ENCODE results near the gene LANCL2. TPM values are rescaled to one million over a fixed set of nuclear protein-coding genes. Genes with fewer than 3 reads are reported as not detected.
A peak's percentile ranks its signal among the peaks of the same experiment; 100 is the strongest.

Gene LANCL2
- total RNA-seq, 1 donor from 2014 or later: 29.2 TPM

- H3K4me3 ChIP-seq (ENCODE audit: low read depth, low read length): no peak overlapping the region
- no peak for TF ChIP-seq CTCF (conservative IDR thresholded peaks at IDR 0.05; ENCODE audit: low read depth, low read length)
- DNase-seq (ENCODE audit: low read depth): no peak
These were observed 2.2 kb upstream of the LANCL2 start for GRCh38 chr7:55362927-55363326.

- TF ChIP-seq CTCF (conservative IDR thresholded peaks at IDR 0.05; ENCODE audit: low read depth, low read length): no peak
- DNase-seq (ENCODE audit: low read depth): no peak
- H3K4me3 ChIP-seq (ENCODE audit: low read depth, low read length): no peak overlapping the region
These were observed 1.6 kb upstream of the LANCL2 start for GRCh38 chr7:55363386-55364170.

- peak; percentile 29 for TF ChIP-seq CTCF (conservative IDR thresholded peaks at IDR 0.05; ENCODE audit: low read depth, low read length)
- peak; percentile 67 for DNase-seq (ENCODE audit: low read depth)
These were observed 731 bp downstream of the LANCL2 start for GRCh38 chr7:55365675-55366460.

GRCh38 chr7:55366461-55367070 lies 1.4 kb downstream of the LANCL2 start:
- TF ChIP-seq CTCF (conservative IDR thresholded peaks at IDR 0.05; ENCODE audit: low read depth, low read length): no peak
- peak overlapping the region; percentile 99 for H3K4me3 ChIP-seq (ENCODE audit: low read depth, low read length)
- DNase-seq (ENCODE audit: low read depth): no peak

More at GRCh38 chr7:55365675-55366460, 731 bp downstream of the LANCL2 start:
- H3K4me3 ChIP-seq (ENCODE audit: low read depth, low read length): peak overlapping the region; percentile 99

- H3K4me3 ChIP-seq (ENCODE audit: low read depth, low read length): peak overlapping the region; percentile 99
- no peak for TF ChIP-seq CTCF (conservative IDR thresholded peaks at IDR 0.05; ENCODE audit: low read depth, low read length)
These were observed 2.2 kb downstream of the LANCL2 start for GRCh38 chr7:55367283-55367840.

GRCh38 chr7:55369427-55370400 lies 4.6 kb downstream of the LANCL2 start:
- TF ChIP-seq CTCF (conservative IDR thresholded peaks at IDR 0.05; ENCODE audit: low read depth, low read length): no peak
- peak; percentile 45 for DNase-seq (ENCODE audit: low read depth)
- no peak overlapping the region for H3K4me3 ChIP-seq (ENCODE audit: low read depth, low read length)

More at GRCh38 chr7:55367283-55367840, 2.2 kb downstream of the LANCL2 start:
- no peak for DNase-seq (ENCODE audit: low read depth)
